Fibroblast of lung (primary cell): ENCODE measurements around the gene ALOX12. TPM values are rescaled to one million over a fixed set of nuclear protein-coding genes. Genes with fewer than 3 reads are reported as not detected.
A peak's percentile ranks its signal among the peaks of the same experiment; 100 is the strongest.

Source experiments
- DNase-seq, 2 donors: peaks; one replicate each; pipeline versions ENCODE4 v3.0.0 to v3.0.0-alpha.2; 2010; ENCODE audit warnings: low read depth in 2 of 2
- H2AFZ ChIP-seq: 2 replicates; pipeline ENCODE4 v1.5.1; 2012; ENCODE audit warnings: low read length, control low read depth, inconsistent platforms
- H3K27ac ChIP-seq: 2 replicates; pipeline ENCODE4 v1.5.1; 2011; ENCODE audit warnings: low read length, control low read depth; ENCODE audit not compliant: insufficient read depth
- H3K27me3 ChIP-seq: 2 replicates; pipeline ENCODE4 v1.5.1; 2011; ENCODE audit warnings: mild to moderate bottlenecking, low read length; ENCODE audit not compliant: control insufficient read depth, insufficient read depth
- H3K36me3 ChIP-seq: 2 replicates; pipeline ENCODE4 v1.5.1; 2011; ENCODE audit warnings: low read length; ENCODE audit not compliant: control insufficient read depth, insufficient read depth
- H3K4me1 ChIP-seq: 2 replicates; pipeline ENCODE4 v1.5.1; 2011; ENCODE audit warnings: low read length; ENCODE audit not compliant: control insufficient read depth, insufficient read depth; ENCODE audit errors: extremely low read depth
- H3K4me2 ChIP-seq: 2 replicates; pipeline ENCODE4 v1.5.1; 2011; ENCODE audit warnings: low read length, control low read depth; ENCODE audit not compliant: insufficient read depth; ENCODE audit errors: extremely low read depth
- H3K4me3 ChIP-seq, 4 experiments: fragments of 200-600 bp in 1 of 4; sonication (generic) in 1 of 4; replicated peaks in 1 of 4; 2 replicates each; pipeline ENCODE4 v1.5.1; 2011 to 2016; ENCODE audit warnings: low read length in 4 of 4, low read depth in 3 of 4, mild to moderate bottlenecking in 3 of 4, control low read depth in 2 of 4, inconsistent platforms in 1 of 4, mixed read lengths in 1 of 4; ENCODE audit not compliant: insufficient read depth in 1 of 4; ENCODE audit errors: control extremely low read depth in 1 of 4
- H3K79me2 ChIP-seq: 2 replicates; pipeline ENCODE4 v1.5.1; 2012; ENCODE audit warnings: mild to moderate bottlenecking, low read length, inconsistent platforms; ENCODE audit not compliant: control insufficient read depth, insufficient read depth
- H3K9ac ChIP-seq: 2 replicates; pipeline ENCODE4 v1.5.1; 2011; ENCODE audit warnings: mild to moderate bottlenecking, low read length, control low read depth; ENCODE audit not compliant: insufficient read depth
- H3K9me3 ChIP-seq: 2 replicates; pipeline ENCODE4 v1.5.1; 2012; ENCODE audit warnings: low read depth, low read length; ENCODE audit not compliant: control insufficient read depth, insufficient read depth
- H4K20me1 ChIP-seq: 2 replicates; pipeline ENCODE4 v1.5.1; 2011; ENCODE audit warnings: low read length; ENCODE audit not compliant: control insufficient read depth, insufficient read depth; ENCODE audit errors: extremely low read depth
- CTCF ChIP-seq, 2 donors: IDR thresholded peaks in 1 of 2; conservative IDR thresholded peaks in 1 of 2; 1 replicate in 1 of 2; 2 replicates in 1 of 2; pipeline ENCODE4 v1.5.1; 2011 to 2012; ENCODE audit warnings: low read length in 2 of 2, control low read depth in 1 of 2, inconsistent platforms in 1 of 2, low read depth in 1 of 2, mild to moderate bottlenecking in 1 of 2
- EZH2 ChIP-seq: IDR thresholded peaks from 2 replicates; pipeline ENCODE4 v1.5.1; 2012; ENCODE audit warnings: low read length, control low read depth, mild to moderate bottlenecking; ENCODE audit errors: missing control alignments
- polyA plus RNA-seq, 2 donors: library from polyadenylated mRNA; depleted of rRNA in 1 of 2; stranded (reverse) in 1 of 2; unstranded in 1 of 2; fragments of >200 nt; gene quantifications; 2 replicates each; pipeline ENCODE4 v1.2.1, GENCODE V29; 2011 to 2012; ENCODE audit warnings: missing spikeins in 1 of 2
- total RNA-seq: library from RNA; depleted of rRNA; stranded (reverse); fragments of >200 nt; gene quantifications from 2 replicates; pipeline ENCODE4 v1.2.1, GENCODE V29; 2014

ALOX12 gene
- total and polyA plus RNA-seq, 2 donors (not counting 1 experiment from before 2014, with no cell fraction given) = 0.06 to 0.17 TPM

GRCh38 chr17:6996256-6997011, 585 bp downstream of the ALOX12 start:
- H3K27me3 ChIP-seq = no peaks in the 10 kb centered on the region
- H3K9ac ChIP-seq = no peak overlapping the region
- no peak overlapping the region for H3K27ac ChIP-seq
- peaks cover 2% of the 10 kb centered on the region for H4K20me1 ChIP-seq
- no peak for DNase-seq
- peaks cover 7% of the 10 kb centered on the region for H3K36me3 ChIP-seq
- H3K4me3 ChIP-seq = peak overlapping the region in 1 of 4 experiments; percentile 32
- no peaks in the 10 kb centered on the region for H3K9me3 ChIP-seq
- peak overlapping the region; percentile 51 for H3K4me2 ChIP-seq
- TF ChIP-seq CTCF (conservative IDR thresholded peaks at IDR 0.05 in 1 of 2, IDR thresholded peaks at IDR 0.05 in 1 of 2; ENCODE audit: low read depth in 1 of 2, low read length in 2 of 2) (no peak), EZH2 (no peak)
- H3K79me2 ChIP-seq = no peaks in the 10 kb centered on the region
- no peak overlapping the region for H2AFZ ChIP-seq
- H3K4me1 ChIP-seq = no peaks in the 10 kb centered on the region

GRCh38 chr17:6997171-6997570, 1.3 kb downstream of the ALOX12 start:
- TF ChIP-seq CTCF (conservative IDR thresholded peaks at IDR 0.05 in 1 of 2, IDR thresholded peaks at IDR 0.05 in 1 of 2; ENCODE audit: low read depth in 1 of 2, low read length in 2 of 2) = no peak
- TF ChIP-seq EZH2 = no peak
- no peaks in the 10 kb centered on the region for H3K27me3 ChIP-seq
- peaks cover 2% of the 10 kb centered on the region for H4K20me1 ChIP-seq
- H3K27ac ChIP-seq = no peak overlapping the region
- no peak overlapping the region for H2AFZ ChIP-seq
- no peak overlapping the region for H3K4me2 ChIP-seq
- H3K9me3 ChIP-seq = no peaks in the 10 kb centered on the region
- H3K79me2 ChIP-seq = no peaks in the 10 kb centered on the region
- no peak overlapping the region for H3K9ac ChIP-seq
- no peak for DNase-seq
- no peak overlapping the region for H3K4me3 ChIP-seq
- no peaks in the 10 kb centered on the region for H3K4me1 ChIP-seq
- H3K36me3 ChIP-seq = peaks cover 7% of the 10 kb centered on the region

GRCh38 chr17:6998855-6999508, 3.1 kb downstream of the ALOX12 start:
- Histone ChIP-seq H3K4me1 (no peaks in the 10 kb centered on the region), H3K79me2 (no peaks in the 10 kb centered on the region), H3K27ac (no peak overlapping the region), H3K4me2 (no peak overlapping the region), H3K4me3 (no peak overlapping the region), H4K20me1 (peaks cover 2% of the 10 kb centered on the region), H3K36me3 (peaks cover 9% of the 10 kb centered on the region), H3K9me3 (no peaks in the 10 kb centered on the region), H2AFZ (no peak overlapping the region), H3K9ac (no peak overlapping the region), H3K27me3 (no peaks in the 10 kb centered on the region)
- DNase-seq = no peak
- TF ChIP-seq CTCF (conservative IDR thresholded peaks at IDR 0.05 in 1 of 2, IDR thresholded peaks at IDR 0.05 in 1 of 2; ENCODE audit: low read depth in 1 of 2, low read length in 2 of 2) = no peak
- TF ChIP-seq EZH2 = no peak
